Adrenal gland (tissue), 5 donors: ENCODE measurements around the gene CRHBP.
"Not testable (repeated sequence)": the region's sequence is repeated elsewhere in the genome, so short reads cannot be mapped to it uniquely, and the experiment has no call there.

Source experiments
- CTCF ChIP-seq, 6 experiments: fragments of 450-650 bp in 4 of 6; fragments of 200-600 bp in 2 of 6; sonication (generic) in 1 of 6; IDR thresholded peaks; 1 replicate in 5 of 6; 2 replicates in 1 of 6; pipeline versions ENCODE4 v1.5.1 to v1.8.0; 2016 to 2021; ENCODE audit warnings: antibody characterized with exemption in 6 of 6, mild to moderate bottlenecking in 2 of 6, moderate library complexity in 1 of 6
- POLR2A ChIP-seq, 2 donors: fragments of 450-650 bp; IDR thresholded peaks; one replicate each; pipeline ENCODE4 v1.6.1; 2017; ENCODE audit warnings: antibody characterized with exemption in 2 of 2, mild to moderate bottlenecking in 2 of 2, moderate library complexity in 1 of 2
- donor health status: DM: no; HTN: no; CAD: no.

- not testable (repeated sequence) for TF ChIP-seq CTCF, POLR2A (IDR thresholded peaks at IDR 0.05)
Observed at GRCh38 chr5:76998251-76998650, 45.4 kb downstream of the CRHBP start.
